Gastrocnemius medialis (tissue), 4 donors: ENCODE results near the gene RNLS. TPM values are rescaled to one million over a fixed set of nuclear protein-coding genes. Genes with fewer than 3 reads are reported as not detected.

ENCODE experiments used
- ATAC-seq, 2 donors: fragments of 150-250 bp; one replicate each; pipeline ENCODE4 v1.9.1; 2016
- DNase-seq, 2 donors: peaks; one replicate each; pipeline ENCODE4 v3.0.0-alpha.2; 2019
- H3K27ac ChIP-seq, 4 donors: fragments of 200-600 bp; sonication (generic); 1 replicate in 1 of 4; 2 replicates in 3 of 4; pipeline ENCODE4 v1.5.1; 2016 to 2018; ENCODE audit warnings: mild to moderate bottlenecking in 2 of 4, moderate library complexity in 1 of 4
- H3K27me3 ChIP-seq, 3 donors: fragments of 200-600 bp; sonication (generic) in 2 of 3; 1 replicate in 1 of 3; 2 replicates in 2 of 3; pipeline versions ENCODE4 v1.5.1 to v1.6.0; 2016 to 2019; ENCODE audit warnings: mild to moderate bottlenecking in 1 of 3, moderate library complexity in 1 of 3
- H3K36me3 ChIP-seq, 2 donors: fragments of 200-600 bp; sonication (generic) in 1 of 2; one replicate each; pipeline ENCODE4 v1.5.1; 2017 to 2018
- H3K4me1 ChIP-seq, 2 donors: fragments of 200-600 bp; sonication (generic) in 1 of 2; one replicate each; pipeline ENCODE4 v1.5.1; 2016 to 2017; ENCODE audit warnings: mild to moderate bottlenecking in 2 of 2
- H3K4me3 ChIP-seq, 4 donors: fragments of 200-600 bp; sonication (generic) in 3 of 4; 1 replicate in 1 of 4; 2 replicates in 3 of 4; pipeline ENCODE4 v1.5.1; 2016 to 2019; ENCODE audit warnings: mild to moderate bottlenecking in 2 of 4
- H3K9me3 ChIP-seq, 3 donors: fragments of 200-600 bp; sonication (generic) in 2 of 3; 1 replicate in 1 of 3; 2 replicates in 2 of 3; pipeline ENCODE4 v1.5.1; 2016 to 2019
- CTCF ChIP-seq, 5 experiments: fragments of 450-650 bp in 3 of 5; fragments of 200-600 bp in 2 of 5; sonication (generic) in 2 of 5; IDR thresholded peaks in 4 of 5; conservative IDR thresholded peaks in 1 of 5; 1 replicate in 4 of 5; 2 replicates in 1 of 5; pipeline ENCODE4 v1.5.1; 2016 to 2019; ENCODE audit warnings: antibody characterized with exemption in 5 of 5, mild to moderate bottlenecking in 3 of 5, moderate library complexity in 3 of 5
- POLR2A ChIP-seq, 2 donors: fragments of 450-650 bp; IDR thresholded peaks; one replicate each; pipeline ENCODE4 v1.6.1; 2017; ENCODE audit warnings: antibody characterized with exemption in 2 of 2, mild to moderate bottlenecking in 2 of 2, moderate library complexity in 2 of 2
- in situ Hi-C, 4 donors: fragments of 200-750 bp; cut with MboI; loops; one replicate each; pipeline versions ENCODE4 v1.15.0 to v1.8.0; 2017; ENCODE audit warnings: low sequenced_read_pairs in 4 of 4
- intact Hi-C: fragments of 100-400 bp; cut with DNase I; formaldehyde crosslinking; loops from one replicate; pipeline ENCODE4 v1.15.1; 2023; ENCODE audit warnings: low total_unique reads
- total RNA-seq, 4 donors: library from RNA; depleted of rRNA; stranded (reverse); fragments of >200 nt; gene quantifications; one replicate each; pipeline versions ENCODE4 v1.1.0 to v1.2.3, GENCODE V29; 2016

RNLS gene
- total RNA-seq, 4 donors from 2014 or later, result 8.1 to 17.5 (median 9.7) TPM

- in situ Hi-C loops, result no loop called here
- Histone ChIP-seq H3K4me3 (no peak overlapping the region), H3K4me1 (peaks cover 22 to 43% of the 10 kb centered on the region in 2 donors), H3K27ac (peak overlapping the region; percentile 76 to 88 (median 80)), H3K36me3 (no peaks in the 10 kb centered on the region), H3K27me3 (no peaks in the 10 kb centered on the region), H3K9me3 (no peaks in the 10 kb centered on the region)
- peak; percentile 46 to 64 for DNase-seq
- ATAC-seq, result peak; percentile 78 to 83
- intact Hi-C loops, result loop anchor here (2.0 to 5.0 kb wide), 5 partner anchors 21 to 615 kb away; partner anchors contain the start of genes KLLN and PTEN
- no peak for TF ChIP-seq CTCF (IDR thresholded peaks at IDR 0.05 in 4 of 5, conservative IDR thresholded peaks at IDR 0.05 in 1 of 5)
- TF ChIP-seq POLR2A (IDR thresholded peaks at IDR 0.05), result no peak
These were observed 105.6 kb downstream of the RNLS start for GRCh38 chr10:88477343-88478085.

GRCh38 chr10:88474884-88475844 lies 108.0 kb downstream of the RNLS start:
- Histone ChIP-seq H3K27me3 (no peaks in the 10 kb centered on the region), H3K4me3 (peak overlapping the region; percentile 6 to 31 (median 25)), H3K9me3 (no peaks in the 10 kb centered on the region), H3K27ac (peak overlapping the region; percentile 80 to 88 (median 83)), H3K36me3 (no peaks in the 10 kb centered on the region), H3K4me1 (peaks cover 22 to 43% of the 10 kb centered on the region in 2 donors)
- DNase-seq, result peak; percentile 47 to 68
- in situ Hi-C loops (loop anchor here in 1 of 4 donors (5.0 kb wide), 1 partner anchor 58 kb away; no protein-coding TSS in a partner anchor), intact Hi-C loops (loop anchor here (5.0 kb wide), 4 partner anchors 58 to 613 kb away; partner anchors contain the start of genes KLLN and PTEN)
- TF ChIP-seq CTCF (IDR thresholded peaks at IDR 0.05 in 4 of 5, conservative IDR thresholded peaks at IDR 0.05 in 1 of 5) (no peak), POLR2A (IDR thresholded peaks at IDR 0.05) (no peak)
- ATAC-seq, result peak; percentile 64 to 67

GRCh38 chr10:88473989-88474883 lies 108.9 kb downstream of the RNLS start:
- intact Hi-C loops, result no loop called here
- ATAC-seq (peak; percentile 66 to 77), DNase-seq (peak; percentile 64 to 71)
- in situ Hi-C loops, result loop anchor here in 1 of 4 donors (5.0 kb wide), 1 partner anchor 57 kb away; no protein-coding TSS in a partner anchor
- Histone ChIP-seq H3K4me3 (peak overlapping the region in 3 of 4 donors; percentile 6 to 29 (median 21)), H3K36me3 (no peaks in the 10 kb centered on the region), H3K27ac (peak overlapping the region; percentile 80 to 88 (median 83)), H3K9me3 (no peaks in the 10 kb centered on the region), H3K27me3 (no peaks in the 10 kb centered on the region), H3K4me1 (peaks cover 22 to 43% of the 10 kb centered on the region in 2 donors)
- TF ChIP-seq CTCF (IDR thresholded peaks at IDR 0.05 in 4 of 5, conservative IDR thresholded peaks at IDR 0.05 in 1 of 5) (no peak), POLR2A (IDR thresholded peaks at IDR 0.05) (peak in 1 of 2 donors; percentile 4)

- DNase-seq (no peak), ATAC-seq (no peak)
- in situ Hi-C loops (loop anchor here in 1 of 4 donors (5.0 kb wide), 1 partner anchor 55 kb away; no protein-coding TSS in a partner anchor), intact Hi-C loops (no loop called here)
- Histone ChIP-seq H3K36me3 (no peaks in the 10 kb centered on the region), H3K9me3 (no peaks in the 10 kb centered on the region), H3K4me1 (peaks cover 22 to 38% of the 10 kb centered on the region in 2 donors), H3K4me3 (no peak overlapping the region), H3K27me3 (no peaks in the 10 kb centered on the region), H3K27ac (no peak overlapping the region)
- TF ChIP-seq POLR2A (IDR thresholded peaks at IDR 0.05), result no peak
- peak in 1 of 5 experiments; percentile 22 for TF ChIP-seq CTCF (IDR thresholded peaks at IDR 0.05 in 4 of 5, conservative IDR thresholded peaks at IDR 0.05 in 1 of 5)
These were observed 110.6 kb downstream of the RNLS start for GRCh38 chr10:88472540-88472939.
